ENCODE data around the gene GPR180.
"Not testable (repeated sequence)": the region's sequence is repeated elsewhere in the genome, so short reads cannot be mapped to it uniquely, and the experiment has no call there.

The GPR180 gene

GRCh38 chr13:94598281-94598680, 3.4 kb upstream of the GPR180 start:
- FAIRE-seq = no peak

DNA sequence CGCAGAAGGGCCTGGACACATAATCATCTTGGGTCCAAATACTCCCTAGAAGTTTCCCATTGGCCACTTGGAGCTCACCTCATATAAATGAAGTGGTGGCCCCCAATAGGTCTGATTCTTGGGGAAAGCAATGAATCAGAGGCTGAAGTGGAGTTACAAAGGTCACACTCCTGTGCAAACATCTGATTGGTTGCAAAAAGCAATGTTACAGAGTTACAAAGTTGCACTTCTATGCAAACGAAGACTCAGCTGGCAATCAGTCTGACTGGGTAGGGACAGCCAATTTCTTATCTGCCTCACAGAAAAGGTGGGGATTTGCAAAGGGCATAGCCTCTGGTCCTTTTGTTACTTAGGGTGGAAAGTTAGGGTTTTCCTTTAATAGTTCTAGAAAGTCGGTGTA, 1.8 kb upstream of the GPR180 start:
- no peak for FAIRE-seq

DNA sequence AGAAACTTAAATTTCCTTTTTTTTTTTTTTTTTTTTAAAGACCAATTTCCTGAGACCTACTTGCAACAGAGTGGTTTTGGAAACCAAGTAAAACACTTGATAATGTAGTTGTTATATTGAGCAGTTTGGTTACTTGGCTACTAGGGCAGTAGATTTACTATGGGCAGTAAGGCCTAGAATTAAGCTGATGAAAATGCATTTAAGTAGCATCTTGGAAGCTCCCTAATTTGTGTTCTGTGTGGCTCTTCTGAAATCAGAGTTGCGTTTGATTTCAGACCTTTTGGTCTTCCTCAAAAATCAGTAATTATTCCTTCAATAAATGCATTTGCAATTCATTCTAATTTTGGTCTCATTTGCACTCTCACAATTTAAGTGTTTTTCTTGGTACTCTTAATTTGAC, 810 bp downstream of the GPR180 start:
- no peak for FAIRE-seq

DNA sequence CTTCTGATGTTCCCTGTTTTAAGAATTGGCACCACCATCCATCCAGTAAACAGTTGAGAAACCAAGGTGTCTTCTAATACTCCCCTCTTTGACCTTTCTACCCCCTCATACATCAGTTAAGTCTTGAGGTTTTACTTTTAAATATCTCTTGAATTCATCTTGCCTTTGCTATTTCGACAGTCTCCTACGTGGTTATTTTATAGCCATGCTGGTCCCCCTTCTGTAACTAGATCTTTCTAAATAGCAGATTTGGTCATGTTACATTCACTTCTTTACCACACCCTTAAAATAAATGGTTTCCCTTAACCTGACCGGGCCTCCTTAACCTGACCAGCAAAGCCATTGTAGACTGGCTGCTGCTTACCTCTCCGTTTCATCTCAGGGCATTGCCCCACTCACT, 5.4 kb downstream of the GPR180 start:
- FAIRE-seq = no peak

DNA sequence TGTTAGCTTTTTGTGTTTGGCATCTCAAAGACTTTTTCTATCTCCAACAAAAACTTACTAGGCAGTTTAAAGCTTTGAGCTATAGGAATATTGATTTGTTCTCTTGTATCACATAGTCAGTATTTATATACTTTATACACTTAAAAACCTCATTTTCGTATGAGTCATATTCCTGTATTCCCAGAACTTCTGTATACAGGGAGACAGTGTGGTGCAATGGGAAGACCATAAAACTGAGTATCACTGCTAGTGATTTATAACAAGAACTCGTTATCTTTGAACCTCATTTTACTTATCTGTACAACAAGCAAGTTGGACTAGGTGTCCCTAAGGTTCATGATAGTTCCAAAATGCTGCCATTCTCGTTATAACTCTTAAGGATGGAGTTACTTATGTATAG, 6.3 kb downstream of the GPR180 start:
- no peak for FAIRE-seq

DNA sequence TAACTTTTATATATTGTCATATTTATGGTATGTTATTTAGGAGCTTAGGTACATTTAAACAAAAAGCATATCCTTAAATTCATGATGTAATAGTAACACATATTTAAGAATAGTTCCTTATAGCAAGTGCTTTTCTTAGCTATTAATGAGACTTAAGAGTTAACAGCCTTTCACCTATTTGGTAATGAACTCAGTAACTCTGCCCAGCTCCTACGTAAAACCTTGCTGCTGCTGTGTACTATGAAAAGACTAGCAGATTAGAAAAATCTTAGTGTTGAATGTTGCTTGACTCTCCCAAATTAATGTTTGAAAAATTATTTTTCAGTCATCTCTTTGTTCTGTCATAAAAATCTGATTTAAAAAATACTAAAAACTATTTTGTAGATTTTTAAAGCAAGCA, 6.9 kb downstream of the GPR180 start:
- no peak for FAIRE-seq

- peak; percentile 27 for FAIRE-seq
Observed at GRCh38 chr13:94609196-94609595, 7.5 kb downstream of the GPR180 start.

DNA sequence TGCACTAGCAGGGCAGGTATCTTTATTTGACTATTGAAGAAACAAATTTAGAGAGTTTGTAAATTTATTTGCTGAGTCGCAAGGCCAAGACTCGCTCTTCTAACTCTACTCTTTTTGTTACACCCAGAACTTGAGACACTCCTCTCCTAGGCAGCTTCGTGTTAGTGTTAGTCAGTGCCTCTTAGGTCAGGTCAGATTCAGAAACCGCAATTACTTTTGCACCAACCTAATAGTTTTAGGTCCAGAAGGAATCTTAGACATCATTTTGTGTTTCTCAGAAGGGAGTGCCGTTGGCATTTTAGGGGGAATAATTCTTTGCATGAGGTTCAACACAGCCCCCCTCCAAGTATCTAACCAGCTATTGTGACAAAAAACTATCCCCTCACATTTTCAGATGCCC, 8.8 kb downstream of the GPR180 start:
- no peak for FAIRE-seq

GRCh38 chr13:94612050-94612449, 10.4 kb downstream of the GPR180 start:
- FAIRE-seq = no peak

GRCh38 chr13:94613051-94613450, 11.4 kb downstream of the GPR180 start:
- FAIRE-seq = no peak

GRCh38 chr13:94617389-94618000, 15.8 kb downstream of the GPR180 start:
- peak; percentile 95 for FAIRE-seq

- peak; percentile 54 for FAIRE-seq
Observed at GRCh38 chr13:94620286-94620896, 18.7 kb downstream of the GPR180 start.

- peak; percentile 25 for FAIRE-seq
Observed at GRCh38 chr13:94622344-94622743, 20.7 kb downstream of the GPR180 start.

- no peak for FAIRE-seq
Observed at GRCh38 chr13:94623316-94623715, 21.7 kb downstream of the GPR180 start.

- no peak for FAIRE-seq
Observed at GRCh38 chr13:94630858-94631257, 29.2 kb downstream of the GPR180 start.

- FAIRE-seq = no peak
Observed at GRCh38 chr13:94632226-94632980, 30.7 kb downstream of the GPR180 start.

DNA sequence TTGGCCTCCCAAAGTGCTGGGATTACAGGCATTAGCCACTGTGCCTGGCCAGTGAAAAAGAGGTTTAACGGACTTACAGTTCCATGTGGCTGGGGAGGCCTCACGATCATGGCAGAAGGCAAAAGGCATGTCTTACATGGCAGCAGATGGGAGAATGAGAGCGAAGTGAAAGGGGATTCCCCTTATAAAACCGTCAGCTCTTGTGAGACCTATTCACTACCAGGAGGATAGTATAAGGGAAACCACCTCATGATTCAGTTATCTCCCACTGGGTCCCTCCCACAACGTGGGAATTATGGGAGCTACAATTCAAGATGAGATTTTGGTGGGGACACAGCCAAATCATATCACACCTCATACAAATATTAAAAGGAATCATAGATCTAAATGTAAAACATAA, 34.4 kb downstream of the GPR180 start:
- not testable (repeated sequence) for FAIRE-seq

DNA sequence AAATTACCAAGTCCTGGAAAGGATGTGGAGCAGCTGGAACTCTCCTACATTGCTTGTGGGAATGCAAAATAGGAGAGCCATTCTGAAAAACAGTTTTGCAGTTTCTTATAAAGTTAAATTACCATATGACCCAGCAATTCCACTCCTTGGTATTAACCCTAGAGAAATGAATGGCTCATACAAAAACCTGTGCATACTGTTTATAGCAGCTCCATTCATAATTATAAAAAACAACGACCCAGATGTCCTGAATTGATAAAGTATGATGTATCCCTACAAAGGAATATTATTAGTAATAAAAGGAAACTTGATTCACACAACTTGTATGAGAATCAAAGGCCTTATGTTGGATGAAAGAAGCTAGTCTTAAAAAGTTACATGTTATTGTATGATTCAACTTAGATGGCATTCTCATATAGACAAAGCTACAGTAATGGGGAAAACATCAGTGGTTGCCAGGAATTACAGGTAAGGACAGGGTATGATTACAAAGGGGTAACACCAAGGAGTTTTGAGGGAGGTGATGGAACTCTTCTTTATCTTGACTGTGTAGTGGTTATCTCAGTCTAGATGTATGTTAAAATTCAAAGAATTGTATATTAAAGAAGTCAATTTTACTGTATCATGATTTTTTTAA, 35.4 kb downstream of the GPR180 start:
- FAIRE-seq = no peak

DNA sequence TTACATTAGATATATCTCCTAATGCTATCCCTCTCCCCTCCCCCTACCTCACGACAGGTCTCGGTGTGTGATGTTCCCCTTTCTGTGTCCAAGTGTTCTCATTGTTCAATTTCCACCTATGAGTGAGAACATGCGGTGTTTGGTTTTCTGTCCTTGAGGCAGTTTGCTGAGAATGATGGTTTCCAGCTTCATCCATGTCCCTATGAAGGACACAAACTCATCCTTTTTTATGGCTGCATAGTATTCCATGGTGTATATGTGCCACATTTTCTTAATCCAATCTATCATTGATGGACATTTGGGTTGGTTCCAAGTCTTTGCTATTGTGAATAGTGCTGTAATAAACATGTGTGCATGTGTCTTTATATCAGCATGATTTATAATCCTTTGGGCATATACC, 36.0 kb downstream of the GPR180 start:
- FAIRE-seq = not testable (repeated sequence)

DNA sequence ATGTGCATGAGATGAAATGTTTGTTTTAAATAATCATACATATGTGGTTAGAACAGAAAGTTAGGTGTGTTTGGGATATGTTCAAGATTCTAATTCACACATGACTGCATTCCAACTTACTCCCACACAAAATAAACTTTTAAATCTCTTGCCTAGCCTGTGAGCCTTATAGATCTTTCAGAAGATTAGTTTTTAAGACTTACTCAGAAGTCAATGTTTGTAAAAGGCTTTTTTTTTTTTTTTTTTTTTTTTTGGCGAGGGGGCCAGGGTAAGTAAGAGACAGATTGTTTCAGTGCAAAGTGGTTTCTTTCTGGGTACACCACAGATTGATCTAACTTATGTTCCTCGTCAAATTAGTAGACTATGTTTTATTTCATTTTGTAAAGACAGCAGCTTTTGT, 39.1 kb downstream of the GPR180 start:
- FAIRE-seq = no peak

DNA sequence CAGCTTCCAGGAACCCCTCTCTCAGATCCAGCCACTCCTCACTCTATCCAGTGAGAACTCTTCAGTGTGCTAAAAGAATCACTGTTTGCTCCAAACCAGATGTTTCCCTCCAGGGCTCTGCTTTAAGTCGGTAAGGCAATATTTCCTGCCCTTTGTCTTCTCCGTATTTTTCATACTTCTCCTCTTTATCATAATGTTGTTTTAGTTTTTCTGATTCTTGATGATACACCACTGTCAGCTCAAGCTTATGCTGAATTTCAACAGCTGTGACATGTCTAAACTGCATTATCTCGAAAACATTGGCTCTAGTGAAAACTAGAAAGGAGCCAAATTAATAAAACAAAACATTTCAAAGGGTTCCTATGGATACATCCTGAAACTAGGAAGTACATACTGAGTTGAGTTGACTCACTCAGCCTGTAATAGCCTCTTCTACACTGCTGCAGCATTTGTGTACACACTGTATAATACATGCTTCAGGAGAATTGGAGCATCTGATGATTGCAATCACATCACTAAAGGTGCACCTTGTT, 39.8 kb downstream of the GPR180 start:
- FAIRE-seq = no peak

DNA sequence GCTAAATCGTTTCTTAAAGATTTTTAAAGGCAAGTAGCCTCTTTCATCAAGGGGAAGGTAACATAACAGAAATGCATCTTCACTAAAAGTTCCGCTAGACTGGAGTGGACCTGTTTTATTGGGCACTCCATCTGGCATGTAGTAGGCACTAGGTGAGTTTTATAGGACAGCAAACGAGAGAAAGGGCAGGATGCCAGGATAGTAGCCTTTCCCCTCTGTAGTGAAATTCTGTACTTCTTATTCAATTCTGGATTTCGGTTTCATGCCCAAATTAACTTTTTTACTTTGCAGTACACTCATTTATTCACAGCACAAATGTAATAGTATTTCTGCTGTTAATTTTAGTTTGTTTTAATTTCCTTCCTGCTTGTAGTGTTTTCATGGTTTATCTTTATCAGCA, 45.2 kb downstream of the GPR180 start:
- FAIRE-seq = peak; percentile 21

GRCh38 chr13:94656176-94656575, 54.5 kb downstream of the GPR180 start:
- FAIRE-seq = no peak

DNA sequence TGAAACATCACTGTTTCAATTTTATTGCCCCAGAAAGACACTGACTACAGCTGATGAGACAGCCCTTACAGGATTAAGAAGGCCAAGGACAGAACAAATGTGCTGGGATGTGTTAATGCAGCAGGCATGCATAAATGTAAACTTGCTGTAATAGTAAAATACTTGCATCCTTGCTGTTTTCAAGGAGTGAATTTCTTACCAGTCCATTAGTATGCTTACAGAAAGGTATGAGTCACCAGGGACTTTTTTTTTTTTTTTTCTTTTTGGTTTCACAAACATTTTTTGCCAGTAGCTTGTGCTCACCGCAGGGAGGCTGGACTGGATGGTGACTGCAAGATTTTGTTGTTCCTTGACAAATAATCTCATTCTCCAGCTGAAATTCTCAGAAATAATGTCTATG, 55.1 kb downstream of the GPR180 start:
- no peak for FAIRE-seq

Data from A204.1 (cell line).